ENCODE measurements around the gene MTHFD2. TPM values are rescaled to one million over a fixed set of nuclear protein-coding genes. Genes with fewer than 3 reads are reported as not detected.

Gene MTHFD2
- total and polyA plus RNA-seq, 2 of the 8 experiments (the other 6 are each of a cell fraction or from before 2014, with no cell fraction given): 99.5 to 291 TPM

- TF ChIP-seq TCF12 (IDR thresholded peaks at IDR 0.05; ENCODE audit: low read depth, low read length): no peak
- TF ChIP-seq BRCA1 (IDR thresholded peaks at IDR 0.05; ENCODE audit: low read depth, low read length): no peak
- no peak for TF ChIP-seq GABPA (IDR thresholded peaks at IDR 0.05; ENCODE audit: borderline replicate concordance, insufficient read depth, low read length)
- no peak for TF ChIP-seq HDAC2 (IDR thresholded peaks at IDR 0.05; ENCODE audit: borderline replicate concordance in 1 of 2, low read depth in 2 of 2, low read length in 2 of 2)
These were observed 23.5 kb upstream of the MTHFD2 start (continued) for GRCh38 chr2:74174909-74175308.
